H9 (cell line): ENCODE results near the gene BEX2. TPM values are rescaled to one million over a fixed set of nuclear protein-coding genes. Genes with fewer than 3 reads are reported as not detected.

ENCODE experiments used
- DNase-seq: peaks from one replicate; pipeline ENCODE4 v3.0.0-alpha.2; 2017
- H2AFZ ChIP-seq: one replicate; pipeline ENCODE4 v1.6.1; 2013; ENCODE audit warnings: mild to moderate bottlenecking, low read length, control low read depth, moderate library complexity
- H2AK5ac ChIP-seq: 2 replicates; pipeline ENCODE4 v1.6.1; 2013; ENCODE audit warnings: low read length, control low read depth, mixed read lengths; ENCODE audit not compliant: insufficient read length
- H2BK120ac ChIP-seq: one replicate; pipeline ENCODE4 v1.6.1; 2013; ENCODE audit warnings: low read depth, mild to moderate bottlenecking, low read length, control low read depth, inconsistent platforms; ENCODE audit not compliant: poor library complexity, severe bottlenecking
- H2BK12ac ChIP-seq: 2 replicates; pipeline ENCODE4 v1.6.1; 2013; ENCODE audit warnings: low read length, control low read depth, mixed read lengths, low read depth; ENCODE audit not compliant: insufficient read length
- H2BK15ac ChIP-seq: 2 replicates; pipeline ENCODE4 v1.6.1; 2013; ENCODE audit warnings: low read depth, low read length, control low read depth
- H2BK20ac ChIP-seq: one replicate; pipeline ENCODE4 v1.6.1; 2013; ENCODE audit warnings: low read depth, mild to moderate bottlenecking, low read length, control low read depth, inconsistent platforms; ENCODE audit not compliant: poor library complexity, severe bottlenecking
- H2BK5ac ChIP-seq: 2 replicates; pipeline ENCODE4 v1.6.1; 2013; ENCODE audit warnings: low read length, control low read depth, mixed read lengths; ENCODE audit not compliant: insufficient read length
- H3K14ac ChIP-seq: 2 replicates; pipeline ENCODE4 v1.6.1; 2013; ENCODE audit warnings: low read length, control low read depth; ENCODE audit not compliant: insufficient read depth
- H3K18ac ChIP-seq: 2 replicates; pipeline ENCODE4 v1.6.1; 2013; ENCODE audit warnings: low read depth, mild to moderate bottlenecking, mixed read lengths, low read length, control low read depth; ENCODE audit not compliant: insufficient read length
- H3K23ac ChIP-seq: 2 replicates; pipeline ENCODE4 v1.6.1; 2013; ENCODE audit warnings: low read length, control low read depth, mixed read lengths, low read depth; ENCODE audit not compliant: insufficient read length
- H3K23me2 ChIP-seq: 2 replicates; pipeline ENCODE4 v1.6.1; 2013; ENCODE audit warnings: low read depth, mild to moderate bottlenecking, mixed read lengths, low read length, control low read depth; ENCODE audit not compliant: insufficient read length, poor library complexity, severe bottlenecking
- H3K27ac ChIP-seq: 2 replicates; pipeline ENCODE4 v1.5.1; 2013; ENCODE audit warnings: low read length, control low read depth, mixed read lengths, low read depth; ENCODE audit not compliant: insufficient read length
- H3K27me3 ChIP-seq: 2 replicates; pipeline ENCODE4 v1.6.1; 2013; ENCODE audit warnings: low read length, control low read depth, inconsistent platforms; ENCODE audit not compliant: insufficient read depth
- H3K4ac ChIP-seq: 2 replicates; pipeline ENCODE4 v1.6.1; 2013; ENCODE audit warnings: low read depth, mild to moderate bottlenecking, control low read depth, inconsistent platforms, low read length, moderate library complexity
- H3K4me1 ChIP-seq: 2 replicates; pipeline ENCODE4 v1.6.1; 2013; ENCODE audit warnings: low read length, control low read depth, inconsistent platforms; ENCODE audit not compliant: insufficient read depth
- H3K4me2 ChIP-seq: 2 replicates; pipeline ENCODE4 v1.6.1; 2013; ENCODE audit warnings: low read length, control low read depth, mixed read lengths; ENCODE audit not compliant: insufficient read length, insufficient read depth
- H3K56ac ChIP-seq: 2 replicates; pipeline ENCODE4 v1.6.1; 2013; ENCODE audit warnings: low read depth, mild to moderate bottlenecking, mixed read lengths, low read length, control low read depth; ENCODE audit not compliant: insufficient read length
- H3K79me1 ChIP-seq: 2 replicates; pipeline ENCODE4 v1.6.1; 2013; ENCODE audit warnings: low read depth, mild to moderate bottlenecking, moderate library complexity, low read length, control low read depth, inconsistent platforms; ENCODE audit not compliant: insufficient read depth, poor library complexity, severe bottlenecking
- H3K79me2 ChIP-seq: 2 replicates; pipeline ENCODE4 v1.6.1; 2013; ENCODE audit warnings: low read length, control low read depth, inconsistent platforms; ENCODE audit not compliant: insufficient read depth
- H3K9ac ChIP-seq: 2 replicates; pipeline ENCODE4 v1.6.1; 2013; ENCODE audit warnings: low read length, control low read depth, mixed read lengths; ENCODE audit not compliant: insufficient read length; ENCODE audit errors: extremely low read depth
- H3K9me3 ChIP-seq: one replicate; pipeline ENCODE4 v1.6.1; 2013; ENCODE audit warnings: low read depth, low read length, inconsistent platforms; ENCODE audit not compliant: control insufficient read depth
- H3T11ph ChIP-seq: one replicate; pipeline ENCODE4 v1.6.1; 2013; ENCODE audit warnings: mild to moderate bottlenecking, low read length, control low read depth, inconsistent platforms
- H4K20me1 ChIP-seq: one replicate; pipeline ENCODE4 v1.6.1; 2013; ENCODE audit not compliant: control insufficient read depth, insufficient read length, insufficient read depth
- H4K5ac ChIP-seq: 2 replicates; pipeline ENCODE4 v1.6.1; 2013; ENCODE audit warnings: low read depth, mild to moderate bottlenecking, mixed read lengths, low read length, control low read depth; ENCODE audit not compliant: insufficient read length
- H4K8ac ChIP-seq: replicated peaks from 2 replicates; pipeline ENCODE4 v1.6.1; 2013; ENCODE audit warnings: low read length, control low read depth, mixed read lengths, low read depth; ENCODE audit not compliant: insufficient read length
- H4K91ac ChIP-seq: 2 replicates; pipeline ENCODE4 v1.6.1; 2013; ENCODE audit warnings: low read depth, mild to moderate bottlenecking, moderate library complexity, mixed read lengths, low read length, control low read depth; ENCODE audit not compliant: insufficient read length
- H3K27ac Mint-ChIP-seq, 3 experiments: 2 replicates in 2 of 3; 3 replicates in 1 of 3; pipeline ENCODE4 v1.8.0; 2020 to 2021; ENCODE audit warnings: mixed read lengths in 3 of 3, mild to moderate bottlenecking in 1 of 3, moderate library complexity in 1 of 3
- H3K27me3 Mint-ChIP-seq: 2 replicates; pipeline ENCODE4 v1.8.0; 2021; ENCODE audit warnings: low read depth, mild to moderate bottlenecking, moderate library complexity, mixed read lengths
- H3K36me3 Mint-ChIP-seq, 3 experiments: 2 replicates in 2 of 3; 3 replicates in 1 of 3; pipeline ENCODE4 v1.8.0; 2020 to 2021; ENCODE audit warnings: low read depth in 3 of 3, mixed read lengths in 3 of 3; ENCODE audit not compliant: insufficient read depth in 1 of 3
- H3K4me1 Mint-ChIP-seq, 2 experiments: 2 replicates each; pipeline ENCODE4 v1.8.0; 2020; ENCODE audit warnings: mixed read lengths in 2 of 2
- H3K4me3 Mint-ChIP-seq, 2 experiments: 2 replicates in 1 of 2; 3 replicates in 1 of 2; pipeline ENCODE4 v1.8.0; 2020 to 2021; ENCODE audit warnings: mild to moderate bottlenecking in 2 of 2, mixed read lengths in 2 of 2, moderate library complexity in 1 of 2
- H3K9me3 Mint-ChIP-seq, 2 experiments: 2 replicates in 1 of 2; 3 replicates in 1 of 2; pipeline ENCODE4 v1.8.0; 2020; ENCODE audit warnings: mild to moderate bottlenecking in 2 of 2, mixed read lengths in 2 of 2, moderate library complexity in 1 of 2
- CTCF ChIP-seq: fragments of 200-600 bp; sonication (generic); conservative IDR thresholded peaks from 3 replicates; pipeline ENCODE4 v1.8.0; 2021; ENCODE audit warnings: antibody characterized with exemption, mild to moderate bottlenecking
- total RNA-seq: library from RNA; stranded (reverse); gene quantifications from 2 replicates; pipeline ENCODE4 v1.2.1, GENCODE V29; 2021

Gene BEX2
- total RNA-seq, 1 experiment from 2014 or later = 29.6 TPM

GRCh38 chrX:103304705-103305104, 6.1 kb downstream of the BEX2 start:
- Mint-ChIP-seq H3K4me3 (no peak overlapping the region), H3K36me3 (peaks cover 2 to 10% (median 8%) of the 10 kb centered on the region in 3 experiments; a peak in 5 of 7 replicates), H3K9me3 (peaks cover 0 to 49% of the 10 kb centered on the region in 2 experiments; a peak in 3 of 5 replicates), H3K27ac (no peak overlapping the region), H3K4me1 (peaks cover 0 to 3% of the 10 kb centered on the region in 2 experiments; a peak in 2 of 4 replicates), H3K27me3 (no peaks in the 10 kb centered on the region)
- Histone ChIP-seq H2BK15ac (no peak overlapping the region), H3K79me2 (no peaks in the 10 kb centered on the region), H4K8ac (no peak overlapping the region), H3K9ac (no peak overlapping the region), H3K4ac (no peak overlapping the region), H2BK20ac (no peak overlapping the region), H3K27me3 (no peaks in the 10 kb centered on the region), H3K9me3 (no peaks in the 10 kb centered on the region), H2AK5ac (no peak overlapping the region), H3K14ac (no peak overlapping the region), H4K91ac (no peak overlapping the region), H2BK12ac (no peak overlapping the region), H2AFZ (no peak overlapping the region), H3K27ac (no peak overlapping the region), H2BK120ac (no peak overlapping the region), H3T11ph (no peak overlapping the region), H4K20me1 (peaks cover 2% of the 10 kb centered on the region), H4K5ac (no peak overlapping the region), H3K23ac (no peak overlapping the region), H3K4me1 (no peaks in the 10 kb centered on the region), H3K18ac (no peak overlapping the region), H2BK5ac (no peak overlapping the region), H3K4me2 (no peak overlapping the region), H3K79me1 (no peaks in the 10 kb centered on the region), H3K56ac (no peak overlapping the region), H3K23me2 (no peaks in the 10 kb centered on the region)
- no peak for TF ChIP-seq CTCF
- no peak for DNase-seq
